Lower leg skin (tissue), 3 donors: ENCODE measurements around the gene PLXNA2.

ENCODE experiments used
- POLR2A ChIP-seq, 2 donors: fragments of 450-650 bp; IDR thresholded peaks; one replicate each; pipeline ENCODE4 v1.6.1; 2016 to 2017; ENCODE audit warnings: antibody characterized with exemption in 2 of 2, mild to moderate bottlenecking in 1 of 2, moderate library complexity in 1 of 2
- TF ChIP-seq, protein P1 (sequence below), 3 donors: fragments of 450-650 bp; IDR thresholded peaks; one replicate each; pipeline ENCODE4 v1.5.1; 2016; ENCODE audit warnings: antibody characterized with exemption in 3 of 3, mild to moderate bottlenecking in 3 of 3, moderate library complexity in 2 of 3

DNA sequence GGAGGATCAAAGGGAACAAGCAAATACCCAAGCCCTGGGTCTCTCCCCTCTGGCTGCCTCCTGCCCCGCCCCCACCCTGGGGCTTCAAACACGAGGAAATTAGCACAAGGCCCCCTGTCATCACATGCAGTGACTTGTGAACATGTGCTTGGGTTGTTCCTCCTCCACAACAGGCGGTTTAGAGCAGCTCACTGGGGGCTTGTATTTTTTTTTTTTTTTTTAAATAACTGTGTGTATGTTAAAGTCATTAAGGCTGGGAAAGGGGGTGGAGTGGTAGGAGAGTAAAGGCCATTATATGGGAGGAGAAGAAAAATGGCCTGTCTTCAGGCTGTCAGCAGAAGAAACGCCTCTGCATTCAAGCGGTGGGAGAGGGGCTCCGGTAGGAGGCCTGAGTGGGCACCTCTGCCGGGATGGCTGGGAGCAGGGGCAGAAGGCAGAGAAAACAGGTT lies 64.2 kb downstream of the PLXNA2 start:
- TF ChIP-seq, protein P1, sequence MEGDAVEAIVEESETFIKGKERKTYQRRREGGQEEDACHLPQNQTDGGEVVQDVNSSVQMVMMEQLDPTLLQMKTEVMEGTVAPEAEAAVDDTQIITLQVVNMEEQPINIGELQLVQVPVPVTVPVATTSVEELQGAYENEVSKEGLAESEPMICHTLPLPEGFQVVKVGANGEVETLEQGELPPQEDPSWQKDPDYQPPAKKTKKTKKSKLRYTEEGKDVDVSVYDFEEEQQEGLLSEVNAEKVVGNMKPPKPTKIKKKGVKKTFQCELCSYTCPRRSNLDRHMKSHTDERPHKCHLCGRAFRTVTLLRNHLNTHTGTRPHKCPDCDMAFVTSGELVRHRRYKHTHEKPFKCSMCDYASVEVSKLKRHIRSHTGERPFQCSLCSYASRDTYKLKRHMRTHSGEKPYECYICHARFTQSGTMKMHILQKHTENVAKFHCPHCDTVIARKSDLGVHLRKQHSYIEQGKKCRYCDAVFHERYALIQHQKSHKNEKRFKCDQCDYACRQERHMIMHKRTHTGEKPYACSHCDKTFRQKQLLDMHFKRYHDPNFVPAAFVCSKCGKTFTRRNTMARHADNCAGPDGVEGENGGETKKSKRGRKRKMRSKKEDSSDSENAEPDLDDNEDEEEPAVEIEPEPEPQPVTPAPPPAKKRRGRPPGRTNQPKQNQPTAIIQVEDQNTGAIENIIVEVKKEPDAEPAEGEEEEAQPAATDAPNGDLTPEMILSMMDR (IDR thresholded peaks at IDR 0.05) = no peak
- no peak for TF ChIP-seq POLR2A (IDR thresholded peaks at IDR 0.05)
